HepG2 (cell line): ENCODE measurements around the gene AANAT. TPM values are rescaled to one million over a fixed set of nuclear protein-coding genes. Genes with fewer than 3 reads are reported as not detected.
A peak's percentile ranks its signal among the peaks of the same experiment; 100 is the strongest.

Experiments used
- ATF2 ChIP-seq: sonication (generic); formaldehyde crosslinking; IDR thresholded peaks from 2 replicates; pipeline ENCODE4 v1.4.0; 2020; ENCODE audit warnings: missing genetic modification reagents
- BCL6 ChIP-seq: IDR thresholded peaks from 2 replicates; pipeline ENCODE4 v1.6.1; 2016; ENCODE audit warnings: missing genetic modification reagents, missing compliant biosample characterization
- DNMT1 ChIP-seq: sonication (generic); formaldehyde crosslinking; IDR thresholded peaks from 2 replicates; pipeline ENCODE4 v1.5.1; 2020; ENCODE audit warnings: mild to moderate bottlenecking, missing genetic modification reagents
- HMG20B ChIP-seq: conservative IDR thresholded peaks from 2 replicates; pipeline ENCODE4 v1.6.1; 2016; ENCODE audit warnings: missing genetic modification reagents, missing compliant biosample characterization
- HNF1A ChIP-seq, 2 experiments: sonication (generic) in 1 of 2; formaldehyde crosslinking in 1 of 2; IDR thresholded peaks; 2 replicates each; pipeline versions ENCODE4 v1.4.0 to v1.6.1; 2016 to 2020; ENCODE audit warnings: borderline replicate concordance in 1 of 2, low read depth in 1 of 2, mild to moderate bottlenecking in 1 of 2, missing genetic modification reagents in 1 of 2
- KDM1A ChIP-seq: IDR thresholded peaks from 2 replicates; pipeline ENCODE4 v1.6.1; 2016; ENCODE audit warnings: missing compliant biosample characterization
- KLF16 ChIP-seq, 2 experiments: sonication (generic) in 1 of 2; formaldehyde crosslinking in 1 of 2; IDR thresholded peaks; 2 replicates each; pipeline versions ENCODE4 v1.6.1 to v1.8.0; 2016 to 2023; ENCODE audit warnings: missing genetic modification reagents in 2 of 2, missing compliant biosample characterization in 1 of 2
- NFE2 ChIP-seq: sonication (generic); formaldehyde crosslinking; IDR thresholded peaks from 2 replicates; pipeline ENCODE4 v1.4.0; 2020; ENCODE audit warnings: missing genetic modification reagents
- PHF8 ChIP-seq: sonication (generic); formaldehyde crosslinking; IDR thresholded peaks from 2 replicates; pipeline ENCODE4 v1.5.0; 2020; ENCODE audit warnings: missing genetic modification reagents
- STAT5B ChIP-seq: sonication (generic); formaldehyde crosslinking; IDR thresholded peaks from 2 replicates; pipeline ENCODE4 v1.4.0; 2020; ENCODE audit warnings: missing genetic modification reagents
- STAT6 ChIP-seq: sonication (generic); formaldehyde crosslinking; IDR thresholded peaks from 2 replicates; pipeline ENCODE4 v1.4.0; 2020; ENCODE audit warnings: missing genetic modification reagents, mild to moderate bottlenecking, borderline replicate concordance
- TFAP4 ChIP-seq: sonication (generic); IDR thresholded peaks from 2 replicates; pipeline ENCODE4 v1.6.1; 2016; ENCODE audit warnings: low read depth, borderline replicate concordance
- THAP11 ChIP-seq: IDR thresholded peaks from 2 replicates; pipeline ENCODE4 v1.6.1; 2016; ENCODE audit warnings: missing biosample characterization, missing genetic modification reagents
- ZFP62 ChIP-seq: sonication (generic); formaldehyde crosslinking; IDR thresholded peaks from 2 replicates; pipeline ENCODE4 v1.4.0; 2020; ENCODE audit warnings: missing genetic modification reagents
- ZNF331 ChIP-seq: sonication (generic); formaldehyde crosslinking; IDR thresholded peaks from 2 replicates; pipeline ENCODE4 v1.4.0; 2020; ENCODE audit warnings: missing genetic modification reagents
- ZNF609 ChIP-seq: sonication (generic); formaldehyde crosslinking; IDR thresholded peaks from 2 replicates; pipeline ENCODE4 v1.4.0; 2020; ENCODE audit warnings: mild to moderate bottlenecking, missing genetic modification reagents, borderline replicate concordance
- polyA plus RNA-seq, 8 experiments: library from polyadenylated mRNA; depleted of rRNA in 3 of 8; stranded (reverse) in 7 of 8; unstranded in 1 of 8; fragments of >200 nt; fragmentation: Illumina TruSeq in 4 of 8; extraction: Trizol in 4 of 8; gene quantifications; 2 replicates each; pipeline versions ENCODE4 v1.2.1 to v1.2.3, GENCODE V29; 2011 to 2016; ENCODE audit warnings: low read depth in 4 of 8, missing spikeins in 1 of 8, mixed read lengths in 1 of 8; ENCODE audit not compliant: insufficient read depth in 1 of 8
- total RNA-seq, 5 experiments: library from RNA; depleted of rRNA; stranded (reverse); fragments of >200 nt; fragmentation: Illumina TruSeq; extraction: Trizol; gene quantifications; 2 replicates each; pipeline ENCODE4 v1.2.3, GENCODE V29; 2016; ENCODE audit warnings: low read depth in 1 of 5

AANAT gene
- total and polyA plus RNA-seq, 2 of the 13 experiments (the other 11 are each of a cell fraction or from before 2014, with no cell fraction given), result 0.07 TPM; not detected in 1

- TF ChIP-seq HNF1A (IDR thresholded peaks at IDR 0.05; ENCODE audit: low read depth), result no peak
- TF ChIP-seq HNF1A (CRISPR knock-in tag; IDR thresholded peaks at IDR 0.05; ENCODE audit: borderline replicate concordance), result no peak
- no peak for TF ChIP-seq DNMT1
- no peak for TF ChIP-seq ATF2
- no peak for TF ChIP-seq NFE2 (CRISPR knock-in tag)
- no peak for TF ChIP-seq KLF16 (CRISPR knock-in tag; IDR thresholded peaks at IDR 0.05)
- TF ChIP-seq STAT5B (CRISPR knock-in tag), result no peak
- TF ChIP-seq ZNF331 (CRISPR knock-in tag), result no peak
- TF ChIP-seq HMG20B (CRISPR knock-in tag), result no peak
- TF ChIP-seq THAP11, result no peak
- TF ChIP-seq ZFP62 (CRISPR knock-in tag), result no peak
- 0 out of 2 replicates have a peak, but pooled peaks have one; percentile 21 for TF ChIP-seq ZNF609 (CRISPR knock-in tag)
- TF ChIP-seq PHF8 (CRISPR knock-in tag), result 0 out of 2 replicates have a peak, but pooled peaks have one; percentile 21
- TF ChIP-seq STAT6, result no peak
- no peak for TF ChIP-seq BCL6 (CRISPR knock-in tag)
- peak; percentile 2; the same call in 1 of the 2 replicates for TF ChIP-seq TFAP4
- 0 out of 2 replicates have a peak, but pooled peaks have one; percentile 56 for TF ChIP-seq KDM1A (CRISPR knock-in tag)
These were observed 7.9 kb downstream of the AANAT start (continued) for GRCh38 chr17:76475302-76475701.
